ENCODE measurements around the gene ZNF827.

The ZNF827 gene

DNA sequence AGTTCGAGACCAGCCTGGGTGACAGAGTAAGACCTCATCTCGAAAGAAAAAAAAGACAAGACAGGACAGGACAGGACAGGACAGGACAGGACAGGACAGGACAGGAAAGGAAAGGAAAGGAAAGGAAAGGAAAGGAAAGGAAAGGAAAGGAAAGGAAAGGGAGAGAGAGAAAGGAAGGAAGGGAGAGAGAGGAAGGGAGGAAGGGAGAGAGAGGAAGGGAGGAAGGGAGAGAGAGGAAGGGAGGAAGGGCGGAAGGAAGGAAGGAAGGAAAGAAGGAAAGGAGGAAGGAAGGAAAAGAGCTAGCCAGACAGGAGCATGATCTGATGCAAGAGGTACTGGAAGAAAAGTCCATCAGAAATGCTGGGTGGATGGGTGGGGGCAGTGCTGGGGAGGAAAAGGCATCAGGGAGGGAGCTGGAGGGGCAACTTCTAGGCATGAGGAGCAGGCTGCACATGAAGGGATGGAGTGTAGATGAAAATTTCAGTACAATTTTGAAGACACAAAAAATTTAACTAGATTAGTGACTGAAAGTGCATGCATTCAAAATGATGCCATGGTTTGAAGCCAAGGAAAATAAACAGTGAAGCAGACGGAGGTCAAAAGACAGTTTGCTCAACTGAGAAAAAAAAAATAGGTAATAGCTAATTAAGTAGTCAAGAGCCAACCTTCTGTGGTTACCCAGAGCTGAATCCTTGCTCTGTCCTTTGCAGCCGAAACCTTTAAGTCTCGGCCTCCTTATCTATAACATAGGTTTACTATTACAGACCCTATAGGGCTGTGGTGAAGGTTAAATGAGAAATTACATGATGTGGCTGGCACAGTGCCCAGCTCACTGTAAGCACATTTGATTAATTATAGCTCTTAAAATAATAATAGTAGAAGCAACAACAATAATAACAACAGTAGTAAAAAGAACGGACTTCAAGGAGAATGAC, 59.9 kb downstream of the ZNF827 start:
- no peak overlapping the region for H3K27ac ChIP-seq
- H3K9me3 ChIP-seq (ENCODE audit: control insufficient read depth, low read length): no peaks in the 10 kb centered on the region
- H3K9ac ChIP-seq: no peak overlapping the region
- H3K27me3 ChIP-seq (ENCODE audit: control insufficient read depth, insufficient read depth, low read length): no peaks in the 10 kb centered on the region
- H3K4me3 ChIP-seq (ENCODE audit: low read depth, low read length): no peak overlapping the region
- H2AFZ ChIP-seq: no peak overlapping the region
- no peaks in the 10 kb centered on the region for H3K36me3 ChIP-seq (ENCODE audit: control insufficient read depth, insufficient read depth, low read length)
- peaks cover 3% of the 10 kb centered on the region for H3K79me2 ChIP-seq
- no peaks in the 10 kb centered on the region for H3K4me1 ChIP-seq
- TF ChIP-seq CTCF (IDR thresholded peaks at IDR 0.05): no peak
- H3K4me2 ChIP-seq (ENCODE audit: low read length): no peak overlapping the region

DNA sequence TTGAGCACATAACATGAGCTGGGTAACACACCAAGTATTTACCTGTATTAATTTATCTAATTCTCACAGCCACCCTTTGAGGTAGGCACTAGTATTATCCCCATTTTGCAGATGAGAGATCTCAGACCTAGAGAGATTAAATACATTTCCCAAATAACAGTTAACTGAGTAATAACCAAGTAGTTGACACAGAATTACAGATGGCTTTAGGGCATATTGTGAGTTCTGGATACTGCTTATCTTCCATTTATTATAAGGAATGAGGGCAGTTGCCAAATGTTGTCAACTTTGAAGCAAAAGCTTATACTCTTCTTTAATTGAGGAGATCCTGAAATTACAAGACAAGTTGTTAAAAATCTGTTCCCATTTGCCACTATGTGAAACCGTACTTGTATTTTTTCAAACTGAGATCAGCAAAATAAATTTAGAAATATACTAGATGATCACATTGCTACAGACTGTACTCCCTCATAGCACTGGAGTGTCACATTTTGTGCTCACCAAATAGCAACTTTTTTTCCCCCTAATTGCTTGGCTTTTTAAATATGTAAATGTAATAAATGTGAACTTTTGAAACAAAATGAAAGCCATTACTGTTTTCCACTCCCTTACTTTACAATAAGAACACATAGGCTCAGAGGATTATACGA, 62.0 kb downstream of the ZNF827 start:
- no peak overlapping the region for H3K4me2 ChIP-seq (ENCODE audit: low read length)
- TF ChIP-seq CTCF (IDR thresholded peaks at IDR 0.05): no peak
- no peaks in the 10 kb centered on the region for H3K9me3 ChIP-seq (ENCODE audit: control insufficient read depth, low read length)
- H3K4me3 ChIP-seq (ENCODE audit: low read depth, low read length): no peak overlapping the region
- H2AFZ ChIP-seq: no peak overlapping the region
- H3K36me3 ChIP-seq (ENCODE audit: control insufficient read depth, insufficient read depth, low read length): no peaks in the 10 kb centered on the region
- H3K27ac ChIP-seq: no peak overlapping the region
- H3K27me3 ChIP-seq (ENCODE audit: control insufficient read depth, insufficient read depth, low read length): no peaks in the 10 kb centered on the region
- H3K79me2 ChIP-seq: peaks cover 3% of the 10 kb centered on the region
- no peak overlapping the region for H3K9ac ChIP-seq
- H3K4me1 ChIP-seq: no peaks in the 10 kb centered on the region

DNA sequence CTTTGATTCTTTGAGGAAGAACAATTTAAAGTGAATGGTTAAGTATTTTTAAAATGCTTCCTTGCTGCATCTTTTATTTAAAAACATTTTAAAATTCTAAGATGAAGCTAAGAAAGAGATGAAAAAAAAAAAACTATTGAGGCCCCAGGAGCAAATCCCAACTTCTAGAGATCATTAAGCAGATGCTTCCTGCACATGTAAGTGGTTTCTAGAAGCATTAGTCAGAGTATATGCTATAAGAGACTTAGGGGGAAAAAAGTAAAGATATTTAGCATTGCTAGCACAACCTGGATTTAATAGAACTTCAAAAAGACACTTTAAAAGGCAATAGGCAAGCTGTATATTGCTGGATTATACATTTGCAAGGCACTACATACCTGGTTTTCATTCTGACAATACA, 64.7 kb downstream of the ZNF827 start:
- Histone ChIP-seq H3K27me3 (ENCODE audit: control insufficient read depth, insufficient read depth, low read length) (no peaks in the 10 kb centered on the region), H3K4me1 (no peaks in the 10 kb centered on the region)

DNA sequence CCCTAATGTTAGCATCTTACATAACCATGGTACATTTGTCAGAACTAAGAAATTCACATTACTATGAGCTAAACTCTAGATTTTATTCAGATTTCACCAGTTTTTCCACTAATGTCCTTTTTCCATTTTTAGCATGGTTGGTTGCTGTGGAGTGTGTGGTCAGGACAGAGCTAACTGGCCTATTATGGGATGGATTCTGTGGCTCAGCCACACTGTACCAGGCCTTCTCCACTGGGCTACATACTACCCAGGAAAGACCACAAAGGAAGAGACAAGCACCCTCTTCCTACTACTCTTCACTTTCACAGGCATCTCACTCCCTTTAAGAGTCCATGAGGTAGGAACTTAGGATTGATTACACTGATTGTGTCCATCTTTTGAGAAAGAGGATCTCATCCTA, 67.4 kb downstream of the ZNF827 start:
- no peaks in the 10 kb centered on the region for H3K79me2 ChIP-seq
- H3K9ac ChIP-seq: no peak overlapping the region
- H2AFZ ChIP-seq: no peak overlapping the region
- no peaks in the 10 kb centered on the region for H3K27me3 ChIP-seq (ENCODE audit: control insufficient read depth, insufficient read depth, low read length)
- no peaks in the 10 kb centered on the region for H3K9me3 ChIP-seq (ENCODE audit: control insufficient read depth, low read length)
- H3K4me2 ChIP-seq (ENCODE audit: low read length): no peak overlapping the region
- H3K4me1 ChIP-seq: no peaks in the 10 kb centered on the region
- TF ChIP-seq CTCF (IDR thresholded peaks at IDR 0.05): no peak
- H3K4me3 ChIP-seq (ENCODE audit: low read depth, low read length): no peak overlapping the region
- no peak overlapping the region for H3K27ac ChIP-seq
- H3K36me3 ChIP-seq (ENCODE audit: control insufficient read depth, insufficient read depth, low read length): no peaks in the 10 kb centered on the region

More for the DNA sequence above, 64.7 kb downstream of the ZNF827 start:
- TF ChIP-seq CTCF (IDR thresholded peaks at IDR 0.05): no peak
- no peak overlapping the region for H3K4me3 ChIP-seq (ENCODE audit: low read depth, low read length)
- no peaks in the 10 kb centered on the region for H3K79me2 ChIP-seq
- H3K4me2 ChIP-seq (ENCODE audit: low read length): no peak overlapping the region
- H3K27ac ChIP-seq: no peak overlapping the region
- H2AFZ ChIP-seq: no peak overlapping the region
- H3K9me3 ChIP-seq (ENCODE audit: control insufficient read depth, low read length): no peaks in the 10 kb centered on the region
- H3K9ac ChIP-seq: no peak overlapping the region
- H3K36me3 ChIP-seq (ENCODE audit: control insufficient read depth, insufficient read depth, low read length): no peaks in the 10 kb centered on the region
